ENCODE measurements around the gene APOF. TPM values are rescaled to one million over a fixed set of nuclear protein-coding genes. Genes with fewer than 3 reads are reported as not detected.

Gene APOF
- total and polyA plus RNA-seq, 2 of the 13 experiments (the other 11 are each of a cell fraction or from before 2014, with no cell fraction given): 3.3 to 23.9 TPM

DNA sequence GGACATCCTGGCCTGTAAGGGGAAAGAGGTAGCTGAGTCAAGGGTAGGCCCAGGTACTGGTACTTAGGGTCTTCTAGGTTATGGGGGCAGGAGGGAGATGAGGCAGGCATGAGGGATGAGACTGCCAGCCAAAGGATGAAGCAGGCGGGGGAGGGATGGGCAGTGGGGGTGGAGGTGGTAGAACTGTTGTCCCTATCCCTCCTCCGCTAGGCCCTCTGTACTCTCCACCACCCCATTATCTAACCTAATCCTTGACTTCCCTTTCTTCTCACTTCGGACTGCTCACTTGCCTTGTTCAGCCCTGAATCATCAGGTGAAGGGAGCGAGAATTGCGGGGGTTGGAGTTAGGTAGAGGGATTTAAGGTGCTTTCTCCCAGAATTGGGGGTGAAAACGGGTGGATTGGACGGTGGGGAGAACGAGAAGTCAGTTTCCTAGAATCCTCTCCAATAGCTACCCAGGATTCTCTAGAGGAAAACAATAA lies 29.4 kb downstream of the APOF start (continued):
- TF ChIP-seq, protein P1, sequence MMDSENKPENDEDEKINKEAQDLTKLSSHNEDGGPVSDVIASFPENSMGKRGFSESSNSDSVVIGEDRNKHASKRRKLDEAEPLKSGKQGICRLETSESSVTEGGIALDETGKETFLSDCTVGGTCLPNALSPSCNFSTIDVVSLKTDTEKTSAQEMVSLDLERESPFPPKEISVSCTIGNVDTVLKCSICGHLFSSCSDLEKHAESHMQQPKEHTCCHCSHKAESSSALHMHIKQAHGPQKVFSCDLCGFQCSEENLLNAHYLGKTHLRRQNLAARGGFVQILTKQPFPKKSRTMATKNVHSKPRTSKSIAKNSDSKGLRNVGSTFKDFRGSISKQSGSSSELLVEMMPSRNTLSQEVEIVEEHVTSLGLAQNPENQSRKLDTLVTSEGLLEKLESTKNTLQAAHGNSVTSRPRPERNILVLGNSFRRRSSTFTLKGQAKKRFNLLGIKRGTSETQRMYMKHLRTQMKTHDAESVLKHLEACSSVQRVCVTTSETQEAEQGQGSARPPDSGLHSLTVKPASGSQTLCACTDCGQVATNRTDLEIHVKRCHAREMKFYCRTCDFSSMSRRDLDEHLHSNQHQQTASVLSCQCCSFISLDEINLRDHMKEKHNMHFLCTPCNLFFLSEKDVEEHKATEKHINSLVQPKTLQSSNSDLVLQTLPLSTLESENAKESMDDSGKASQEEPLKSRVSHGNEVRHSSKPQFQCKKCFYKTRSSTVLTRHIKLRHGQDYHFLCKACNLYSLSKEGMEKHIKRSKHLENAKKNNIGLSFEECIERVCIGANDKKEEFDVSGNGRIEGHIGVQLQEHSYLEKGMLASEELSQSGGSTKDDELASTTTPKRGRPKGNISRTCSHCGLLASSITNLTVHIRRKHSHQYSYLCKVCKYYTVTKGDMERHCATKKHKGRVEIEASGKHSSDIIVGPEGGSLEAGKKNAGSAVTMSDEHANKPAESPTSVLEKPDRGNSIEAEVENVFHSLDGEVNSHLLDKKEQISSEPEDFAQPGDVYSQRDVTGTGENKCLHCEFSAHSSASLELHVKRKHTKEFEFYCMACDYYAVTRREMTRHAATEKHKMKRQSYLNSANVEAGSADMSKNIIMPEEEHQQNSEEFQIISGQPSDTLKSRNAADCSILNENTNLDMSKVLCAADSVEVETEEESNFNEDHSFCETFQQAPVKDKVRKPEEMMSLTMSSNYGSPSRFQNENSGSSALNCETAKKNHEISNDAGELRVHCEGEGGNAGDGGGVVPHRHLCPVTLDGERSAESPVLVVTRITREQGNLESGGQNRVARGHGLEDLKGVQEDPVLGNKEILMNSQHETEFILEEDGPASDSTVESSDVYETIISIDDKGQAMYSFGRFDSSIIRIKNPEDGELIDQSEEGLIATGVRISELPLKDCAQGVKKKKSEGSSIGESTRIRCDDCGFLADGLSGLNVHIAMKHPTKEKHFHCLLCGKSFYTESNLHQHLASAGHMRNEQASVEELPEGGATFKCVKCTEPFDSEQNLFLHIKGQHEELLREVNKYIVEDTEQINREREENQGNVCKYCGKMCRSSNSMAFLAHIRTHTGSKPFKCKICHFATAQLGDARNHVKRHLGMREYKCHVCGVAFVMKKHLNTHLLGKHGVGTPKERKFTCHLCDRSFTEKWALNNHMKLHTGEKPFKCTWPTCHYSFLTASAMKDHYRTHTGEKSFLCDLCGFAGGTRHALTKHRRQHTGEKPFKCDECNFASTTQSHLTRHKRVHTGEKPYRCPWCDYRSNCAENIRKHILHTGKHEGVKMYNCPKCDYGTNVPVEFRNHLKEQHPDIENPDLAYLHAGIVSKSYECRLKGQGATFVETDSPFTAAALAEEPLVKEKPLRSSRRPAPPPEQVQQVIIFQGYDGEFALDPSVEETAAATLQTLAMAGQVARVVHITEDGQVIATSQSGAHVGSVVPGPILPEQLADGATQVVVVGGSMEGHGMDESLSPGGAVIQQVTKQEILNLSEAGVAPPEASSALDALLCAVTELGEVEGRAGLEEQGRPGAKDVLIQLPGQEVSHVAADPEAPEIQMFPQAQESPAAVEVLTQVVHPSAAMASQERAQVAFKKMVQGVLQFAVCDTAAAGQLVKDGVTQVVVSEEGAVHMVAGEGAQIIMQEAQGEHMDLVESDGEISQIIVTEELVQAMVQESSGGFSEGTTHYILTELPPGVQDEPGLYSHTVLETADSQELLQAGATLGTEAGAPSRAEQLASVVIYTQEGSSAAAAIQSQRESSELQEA (CRISPR knock-in tag; IDR thresholded peaks at IDR 0.05; ENCODE audit: not compliant biosample characterization): peak; percentile 25
- TF ChIP-seq ZNF432 (CRISPR knock-in tag; IDR thresholded peaks at IDR 0.05; ENCODE audit: borderline replicate concordance) (no peak), HOXD1 (CRISPR knock-in tag; IDR thresholded peaks at IDR 0.05) (0 out of 2 replicates have a peak, but pooled peaks have one; percentile 13)
